HG02763 (cell line): ENCODE measurements around the gene IL36B.
"Not testable (repeated sequence)": the region's sequence is repeated elsewhere in the genome, so short reads cannot be mapped to it uniquely, and the experiment has no call there.

Experiments used
- ATAC-seq: cut with Tn5 transposase; IDR thresholded peaks from one replicate; pipeline ENCODE4 v1.9.1; 2021; ENCODE audit warnings: mild to moderate bottlenecking, moderate library complexity; ENCODE audit not compliant: unreplicated experiment

Gene IL36B

GRCh38 chr2:113052396-113052917 is at the start of gene IL36B:
IL36B (minus strand) TSS chr2:113052867.
- ATAC-seq = no peak

- no peak for ATAC-seq
These were observed 49.5 kb upstream of the IL36B start for GRCh38 chr2:113102133-113102532.

GRCh38 chr2:113098532-113098931 is 45.9 kb upstream of the IL36B start:
- no peak for ATAC-seq

GRCh38 chr2:113098041-113098440 is 45.4 kb upstream of the IL36B start:
- no peak for ATAC-seq

GRCh38 chr2:113096842-113097618 is 44.4 kb upstream of the IL36B start:
- not testable (repeated sequence) for ATAC-seq

- not testable (repeated sequence) for ATAC-seq
These were observed 43.6 kb upstream of the IL36B start for GRCh38 chr2:113096306-113096705.

GRCh38 chr2:113093613-113093977 is 40.9 kb upstream of the IL36B start:
- no peak for ATAC-seq

GRCh38 chr2:113092864-113093612 is 40.4 kb upstream of the IL36B start:
- ATAC-seq = no peak

GRCh38 chr2:113091231-113091896 is 38.7 kb upstream of the IL36B start:
- no peak for ATAC-seq

GRCh38 chr2:113089916-113090315 is 37.2 kb upstream of the IL36B start:
- ATAC-seq = no peak

- ATAC-seq = no peak
These were observed 35.7 kb upstream of the IL36B start for GRCh38 chr2:113088213-113088992.

GRCh38 chr2:113085542-113085941 is 32.9 kb upstream of the IL36B start:
- ATAC-seq = no peak

GRCh38 chr2:113084249-113085000 is 31.8 kb upstream of the IL36B start:
- no peak for ATAC-seq

GRCh38 chr2:113083296-113083695 is 30.6 kb upstream of the IL36B start:
- ATAC-seq = no peak

GRCh38 chr2:113081488-113082210 is 29.0 kb upstream of the IL36B start:
- no peak for ATAC-seq

- no peak for ATAC-seq
These were observed 27.5 kb upstream of the IL36B start for GRCh38 chr2:113080134-113080533.

GRCh38 chr2:113079131-113079530 is 26.5 kb upstream of the IL36B start:
- ATAC-seq = no peak

- no peak for ATAC-seq
These were observed 25.7 kb upstream of the IL36B start for GRCh38 chr2:113078350-113078839.

GRCh38 chr2:113077921-113078320 is 25.3 kb upstream of the IL36B start:
- no peak for ATAC-seq
